Stimulated activated naive CD8-positive, alpha-beta T cell treated with anti-CD3 and anti-CD28 coated beads, Interleukin-15, Interleukin-2, amounts not matched to agents 100 ng/mL and 50 ng/mL, for 24 hours (primary cell): ENCODE data around the gene RIPOR3.

ENCODE experiments used
- H3K27ac Mint-ChIP-seq: one replicate; pipeline ENCODE4 v1.8.0; 2021; ENCODE audit warnings: mild to moderate bottlenecking, mixed read lengths
- H3K27me3 Mint-ChIP-seq: one replicate; pipeline ENCODE4 v1.8.0; 2021; ENCODE audit warnings: mixed read lengths
- H3K36me3 Mint-ChIP-seq: one replicate; pipeline ENCODE4 v1.8.0; 2021; ENCODE audit warnings: low read depth, mixed read lengths
- H3K4me1 Mint-ChIP-seq: one replicate; pipeline ENCODE4 v1.8.0; 2021; ENCODE audit warnings: low read depth, mixed read lengths
- H3K4me3 Mint-ChIP-seq: one replicate; pipeline ENCODE4 v1.8.0; 2021; ENCODE audit warnings: mild to moderate bottlenecking, mixed read lengths
- H3K9me3 Mint-ChIP-seq: one replicate; pipeline ENCODE4 v1.8.0; 2021; ENCODE audit warnings: mixed read lengths

The RIPOR3 gene

GRCh38 chr20:50561379-50562078, 129.8 kb downstream of the RIPOR3 start:
- Mint-ChIP-seq H3K4me3 (peak overlapping the region; percentile 63), H3K36me3 (peaks cover 62% of the 10 kb centered on the region), H3K27me3 (no peaks in the 10 kb centered on the region), H3K4me1 (peaks cover 78% of the 10 kb centered on the region), H3K27ac (peak overlapping the region; percentile 93), H3K9me3 (no peaks in the 10 kb centered on the region)

- no peaks in the 10 kb centered on the region for H3K9me3 Mint-ChIP-seq
- H3K27ac Mint-ChIP-seq: peak overlapping the region; percentile 93
- H3K27me3 Mint-ChIP-seq: no peaks in the 10 kb centered on the region
- peaks cover 56% of the 10 kb centered on the region for H3K36me3 Mint-ChIP-seq
- H3K4me1 Mint-ChIP-seq: peaks cover 74% of the 10 kb centered on the region
- H3K4me3 Mint-ChIP-seq: peak overlapping the region; percentile 63
These were observed 130.5 kb downstream of the RIPOR3 start for GRCh38 chr20:50560867-50561266.

DNA sequence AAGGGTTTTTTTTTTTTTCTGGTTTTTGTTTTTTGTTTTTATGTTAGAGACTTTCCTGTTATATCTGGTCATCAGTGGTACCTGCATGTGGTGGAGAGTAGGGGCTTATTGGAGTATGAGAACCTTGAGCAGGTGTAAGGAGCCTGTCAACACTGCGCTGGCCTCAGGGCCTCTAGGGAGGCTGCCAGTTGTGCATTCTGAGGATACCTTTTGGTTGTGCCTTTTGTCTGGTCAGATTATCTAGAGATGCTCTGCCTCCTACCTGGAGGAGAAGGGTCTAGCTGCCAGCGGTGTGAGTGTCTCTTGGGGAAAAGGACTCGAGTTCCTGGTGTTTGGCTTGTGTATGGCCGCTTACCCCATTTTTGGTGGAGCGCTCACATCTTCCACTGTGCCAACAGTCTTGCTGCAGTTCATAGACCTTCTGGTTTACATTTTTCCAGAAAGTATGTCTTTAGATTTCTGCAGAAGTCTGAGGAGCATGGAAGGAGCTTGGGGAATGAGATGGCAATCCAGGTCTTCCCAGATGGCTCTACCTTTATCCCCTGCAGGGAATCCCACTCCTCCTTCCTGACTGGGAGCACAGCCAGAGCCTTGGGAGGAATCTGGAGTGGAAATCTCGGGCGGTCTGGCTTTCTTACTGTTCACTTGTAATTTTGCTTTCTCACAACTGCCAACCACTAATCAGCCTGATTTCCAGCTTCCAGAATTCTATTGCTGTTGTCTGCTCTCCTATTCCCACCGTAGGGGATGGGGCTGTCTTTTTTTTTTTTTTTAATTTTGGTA, 131.3 kb downstream of the RIPOR3 start:
- Mint-ChIP-seq H3K9me3 (no peaks in the 10 kb centered on the region), H3K36me3 (peaks cover 48% of the 10 kb centered on the region), H3K4me1 (peaks cover 71% of the 10 kb centered on the region), H3K27ac (peak overlapping the region; percentile 66), H3K4me3 (no peak overlapping the region), H3K27me3 (no peaks in the 10 kb centered on the region)

GRCh38 chr20:50559149-50559548, 132.2 kb downstream of the RIPOR3 start:
- no peaks in the 10 kb centered on the region for H3K27me3 Mint-ChIP-seq
- H3K9me3 Mint-ChIP-seq: no peaks in the 10 kb centered on the region
- peaks cover 62% of the 10 kb centered on the region for H3K4me1 Mint-ChIP-seq
- peaks cover 42% of the 10 kb centered on the region for H3K36me3 Mint-ChIP-seq
- H3K27ac Mint-ChIP-seq: peak overlapping the region; percentile 66
- H3K4me3 Mint-ChIP-seq: no peak overlapping the region

DNA sequence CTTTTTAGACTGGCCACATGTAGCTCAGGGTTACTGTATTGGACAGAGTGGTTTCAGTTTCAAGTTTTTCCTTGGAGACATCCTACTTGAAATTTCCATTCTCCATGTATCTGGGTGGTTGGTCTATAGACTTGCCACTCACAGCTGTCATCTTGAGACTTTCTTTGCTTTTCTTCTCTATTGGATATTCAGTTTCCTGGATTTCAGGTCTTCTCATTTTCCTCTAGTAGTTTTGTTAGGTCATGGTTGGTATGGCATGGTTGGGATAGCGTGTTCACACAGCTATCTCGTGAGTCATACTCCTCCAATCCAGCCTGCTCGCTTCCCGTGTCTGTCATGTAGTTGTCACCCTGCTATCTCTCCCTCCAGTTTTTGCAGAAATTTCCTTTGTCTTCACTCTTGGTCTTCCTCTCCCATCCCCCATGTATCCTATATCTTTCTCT, 132.8 kb downstream of the RIPOR3 start:
- Mint-ChIP-seq H3K4me3 (no peak overlapping the region), H3K27me3 (no peaks in the 10 kb centered on the region), H3K9me3 (no peaks in the 10 kb centered on the region), H3K27ac (peak overlapping the region; percentile 79), H3K4me1 (peaks cover 55% of the 10 kb centered on the region), H3K36me3 (peaks cover 40% of the 10 kb centered on the region)

GRCh38 chr20:50557549-50558134, 133.7 kb downstream of the RIPOR3 start:
- Mint-ChIP-seq H3K36me3 (peaks cover 32% of the 10 kb centered on the region), H3K9me3 (no peaks in the 10 kb centered on the region), H3K27ac (no peak overlapping the region), H3K4me1 (peaks cover 47% of the 10 kb centered on the region), H3K27me3 (no peaks in the 10 kb centered on the region), H3K4me3 (no peak overlapping the region)

DNA sequence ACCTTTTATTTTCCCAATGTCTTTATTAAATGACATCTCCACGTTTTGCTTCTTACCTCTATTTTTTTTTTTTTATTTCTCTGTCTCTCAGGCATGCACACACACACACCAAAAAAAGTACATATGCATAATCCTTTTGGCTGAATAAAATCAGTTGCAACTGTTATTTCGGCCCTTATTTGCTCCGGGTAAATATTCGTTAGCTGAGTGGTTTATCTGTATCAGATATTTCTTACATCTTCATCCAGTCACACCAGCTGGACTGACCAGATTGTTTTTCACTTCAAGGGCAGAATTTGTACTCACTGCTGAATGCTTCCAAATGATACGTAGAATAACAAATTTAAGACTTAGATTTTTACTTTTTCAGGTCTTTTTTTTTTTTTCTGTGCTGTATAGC, 135.7 kb downstream of the RIPOR3 start:
- Mint-ChIP-seq H3K9me3 (no peaks in the 10 kb centered on the region), H3K4me1 (peaks cover 28% of the 10 kb centered on the region), H3K4me3 (no peak overlapping the region), H3K36me3 (peaks cover 36% of the 10 kb centered on the region), H3K27ac (no peak overlapping the region), H3K27me3 (no peaks in the 10 kb centered on the region)

DNA sequence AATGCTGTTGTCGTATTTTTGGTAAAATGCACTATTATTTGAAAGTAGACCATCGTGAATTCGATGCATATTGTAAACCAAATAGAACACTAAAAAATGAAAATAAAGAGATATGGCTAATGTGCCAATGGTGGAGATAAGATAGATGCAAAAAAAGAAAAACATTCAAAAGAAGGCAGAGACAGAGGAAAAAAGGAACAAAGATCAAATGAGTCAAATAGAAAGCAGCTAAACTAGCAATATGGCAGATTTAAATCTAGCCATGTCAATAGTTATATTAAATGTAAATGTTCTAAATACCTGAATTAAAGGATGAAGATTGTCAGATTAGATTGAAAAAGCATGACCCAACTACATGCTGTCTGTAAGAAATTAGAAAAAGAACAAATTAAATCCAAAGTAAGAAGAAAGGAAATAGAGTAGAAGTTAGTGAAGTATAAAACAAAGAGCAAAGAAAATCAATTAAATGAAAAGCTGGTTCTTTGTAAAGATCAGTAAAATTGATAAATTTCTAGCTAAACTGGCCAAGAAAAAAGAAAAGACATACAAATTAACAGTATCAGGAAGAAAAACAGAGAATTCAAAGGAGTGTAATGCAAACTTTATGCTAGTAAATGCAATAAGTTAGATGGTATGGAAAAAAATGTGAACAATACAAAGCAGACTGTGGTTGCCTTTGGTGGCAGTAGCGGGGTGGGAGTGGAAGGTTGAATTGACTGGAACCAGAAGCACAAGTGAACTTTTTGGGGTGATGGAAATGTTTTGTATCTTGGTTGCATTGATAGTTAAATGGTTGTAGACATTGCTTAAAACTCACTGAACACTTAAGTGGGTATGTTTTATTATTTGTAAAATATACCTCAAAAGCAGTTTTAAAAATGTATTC, 136.4 kb downstream of the RIPOR3 start:
- Mint-ChIP-seq H3K27ac (no peak overlapping the region), H3K36me3 (peaks cover 36% of the 10 kb centered on the region), H3K4me1 (peaks cover 24% of the 10 kb centered on the region), H3K4me3 (no peak overlapping the region), H3K9me3 (no peaks in the 10 kb centered on the region), H3K27me3 (no peaks in the 10 kb centered on the region)

DNA sequence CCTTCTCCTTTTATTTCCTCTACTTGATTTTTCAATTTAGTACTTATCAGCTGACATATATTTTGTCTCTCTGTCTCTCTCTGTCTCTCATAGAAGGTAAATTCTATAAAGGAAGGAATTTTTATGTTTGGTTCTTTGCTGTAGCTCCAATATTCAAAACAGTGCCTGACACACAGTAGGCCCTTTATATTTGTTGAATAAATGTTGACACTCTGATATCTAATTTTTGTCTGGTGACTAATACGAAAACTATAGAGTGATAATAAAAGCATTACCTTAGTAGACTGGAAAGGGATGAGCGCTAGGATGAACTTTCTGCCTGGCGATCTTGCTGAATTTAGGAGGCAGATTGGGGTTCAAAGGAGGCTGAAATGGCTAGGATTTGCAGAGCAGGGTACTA, 138.4 kb downstream of the RIPOR3 start:
- no peak overlapping the region for H3K27ac Mint-ChIP-seq
- peaks cover 32% of the 10 kb centered on the region for H3K36me3 Mint-ChIP-seq
- H3K4me3 Mint-ChIP-seq: no peak overlapping the region
- no peaks in the 10 kb centered on the region for H3K27me3 Mint-ChIP-seq
- H3K4me1 Mint-ChIP-seq: peaks cover 7% of the 10 kb centered on the region
- H3K9me3 Mint-ChIP-seq: no peaks in the 10 kb centered on the region

DNA sequence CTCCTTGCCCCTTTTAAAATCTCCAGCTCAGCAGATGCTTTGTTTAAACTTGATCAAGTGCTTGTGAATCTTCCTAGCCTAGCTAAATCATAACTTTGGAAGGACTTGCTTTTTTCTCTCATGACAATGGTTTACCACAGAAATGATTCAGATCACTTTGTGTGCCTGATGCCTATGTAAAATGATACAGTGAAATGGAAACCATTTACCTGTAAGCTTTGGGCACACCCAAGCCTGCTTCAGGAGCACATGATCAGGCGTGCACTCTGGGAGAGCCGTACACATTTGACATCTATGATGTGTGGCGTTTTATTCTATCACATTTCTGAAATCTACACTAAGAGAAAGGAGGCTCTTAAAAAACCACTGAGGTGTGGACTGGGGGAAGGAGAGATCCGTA, 140.1 kb downstream of the RIPOR3 start:
- peaks cover 30% of the 10 kb centered on the region for H3K36me3 Mint-ChIP-seq
- H3K4me1 Mint-ChIP-seq: no peaks in the 10 kb centered on the region
- peak overlapping the region; percentile 76 for H3K27ac Mint-ChIP-seq
- no peak overlapping the region for H3K4me3 Mint-ChIP-seq
- no peaks in the 10 kb centered on the region for H3K27me3 Mint-ChIP-seq
- H3K9me3 Mint-ChIP-seq: no peaks in the 10 kb centered on the region

- no peak overlapping the region for H3K4me3 Mint-ChIP-seq
- no peaks in the 10 kb centered on the region for H3K4me1 Mint-ChIP-seq
These were observed 140.8 kb downstream of the RIPOR3 start for GRCh38 chr20:50550531-50550930.

DNA sequence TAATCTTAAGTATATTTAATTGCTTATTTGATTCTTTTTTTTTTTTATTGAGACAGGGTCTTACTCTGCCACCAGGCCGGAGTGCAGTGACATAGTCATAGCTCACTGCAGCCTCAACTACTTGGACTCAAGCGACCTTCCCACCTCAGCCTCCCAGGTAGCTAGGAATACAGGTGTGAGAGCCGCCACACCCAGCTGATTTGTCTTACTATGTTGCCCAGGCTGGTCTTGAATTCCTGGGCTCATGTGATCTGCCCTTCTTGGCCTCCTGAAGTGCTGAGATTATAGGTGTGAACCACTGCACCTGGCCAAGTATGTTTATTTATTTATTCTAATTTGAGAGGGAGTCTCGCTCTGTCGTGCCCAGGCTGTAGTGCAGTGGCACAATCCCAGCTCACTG, 142.9 kb downstream of the RIPOR3 start:
- H3K36me3 Mint-ChIP-seq: peaks cover 47% of the 10 kb centered on the region
- H3K4me3 Mint-ChIP-seq: no peak overlapping the region
- H3K4me1 Mint-ChIP-seq: peaks cover 7% of the 10 kb centered on the region
- H3K9me3 Mint-ChIP-seq: no peaks in the 10 kb centered on the region
- peak overlapping the region; percentile 86 for H3K27ac Mint-ChIP-seq
- no peaks in the 10 kb centered on the region for H3K27me3 Mint-ChIP-seq

More at GRCh38 chr20:50550531-50550930, 140.8 kb downstream of the RIPOR3 start:
- H3K36me3 Mint-ChIP-seq: peaks cover 37% of the 10 kb centered on the region
- no peaks in the 10 kb centered on the region for H3K27me3 Mint-ChIP-seq
- H3K27ac Mint-ChIP-seq: peak overlapping the region; percentile 49
- no peaks in the 10 kb centered on the region for H3K9me3 Mint-ChIP-seq

GRCh38 chr20:50547964-50548363, 143.4 kb downstream of the RIPOR3 start:
- Mint-ChIP-seq H3K4me1 (peaks cover 12% of the 10 kb centered on the region), H3K9me3 (no peaks in the 10 kb centered on the region), H3K36me3 (peaks cover 49% of the 10 kb centered on the region), H3K4me3 (peak overlapping the region; percentile 49), H3K27ac (peak overlapping the region; percentile 86), H3K27me3 (no peaks in the 10 kb centered on the region)

- Mint-ChIP-seq H3K27ac (peak overlapping the region; percentile 87), H3K36me3 (peaks cover 44% of the 10 kb centered on the region), H3K9me3 (no peaks in the 10 kb centered on the region)
These were observed 144.5 kb downstream of the RIPOR3 start for GRCh38 chr20:50546729-50547314.

More at GRCh38 chr20:50546729-50547314, 144.5 kb downstream of the RIPOR3 start:
- Mint-ChIP-seq H3K4me1 (peaks cover 23% of the 10 kb centered on the region), H3K4me3 (peak overlapping the region; percentile 71), H3K27me3 (no peaks in the 10 kb centered on the region)
